Fibroblast of skin of left biceps (primary cell): Measurements from ENCODE around the gene HNRNPA1.
"Not testable (repeated sequence)": the region's sequence is repeated elsewhere in the genome, so short reads cannot be mapped to it uniquely, and the experiment has no call there.

Experiments used
- DNase-seq, 2 experiments: peaks; one replicate each; pipeline ENCODE4 v3.0.0-alpha.2; 2013; ENCODE audit warnings: low read depth in 2 of 2

The HNRNPA1 gene

DNA sequence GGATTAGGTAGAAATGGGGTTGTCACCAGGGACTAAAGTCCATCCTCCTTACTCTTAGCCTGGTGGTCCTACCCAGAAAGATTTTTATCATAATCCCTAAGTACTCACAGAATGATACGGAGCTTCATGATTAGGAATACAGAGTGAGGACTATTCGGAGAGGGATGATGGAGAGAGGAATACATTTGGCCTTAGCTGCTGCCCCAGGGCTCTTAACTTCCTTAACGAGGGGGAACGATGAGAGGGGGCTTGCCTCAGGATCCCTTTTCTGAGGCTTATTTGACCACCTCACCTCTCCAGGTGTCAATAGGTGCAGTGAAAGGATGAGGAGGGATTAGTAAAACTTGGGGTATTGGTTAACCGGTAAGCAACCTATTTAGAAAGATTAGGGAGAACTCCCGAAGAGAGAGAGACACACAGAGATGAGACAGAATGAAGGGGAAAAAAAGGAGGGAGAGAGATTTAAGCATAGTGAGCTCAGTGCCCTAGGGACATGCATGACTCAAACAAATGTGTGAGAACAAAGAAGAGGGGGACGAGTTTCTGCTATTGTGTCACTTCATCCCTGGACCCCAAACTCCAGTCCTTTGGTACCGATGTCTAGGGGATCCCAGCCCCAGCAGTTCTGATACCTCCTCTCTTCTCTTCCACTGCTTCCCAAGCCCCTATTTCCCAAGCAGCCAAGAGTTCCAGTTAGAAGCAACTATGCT, 19.1 kb downstream of the HNRNPA1 start:
- DNase-seq, result no peak

DNA sequence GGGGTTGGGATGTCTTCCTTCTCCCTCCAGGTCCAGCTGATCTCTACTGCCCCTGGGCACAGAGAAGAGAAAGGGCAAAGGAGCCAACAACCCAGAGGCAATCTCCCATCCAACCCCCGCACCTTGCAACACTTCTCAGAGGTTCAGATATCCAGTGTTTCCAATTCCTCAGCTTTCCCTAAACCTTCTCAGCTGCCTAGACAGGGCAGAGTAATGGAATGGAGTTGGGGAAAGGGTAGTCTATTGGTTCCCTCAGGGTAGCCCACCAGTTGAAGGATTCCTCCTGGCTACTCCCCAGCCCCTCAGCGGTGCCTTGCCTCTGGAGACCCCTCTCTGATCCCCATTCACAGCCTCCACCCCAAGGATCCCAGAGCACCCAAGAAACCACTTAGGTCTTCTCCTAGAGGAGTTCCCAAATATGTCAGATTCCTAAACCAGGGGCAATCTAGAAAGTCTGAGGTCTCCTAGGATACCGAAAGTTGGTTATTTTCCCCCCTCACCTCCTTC, 19.8 kb downstream of the HNRNPA1 start:
- no peak for DNase-seq

DNA sequence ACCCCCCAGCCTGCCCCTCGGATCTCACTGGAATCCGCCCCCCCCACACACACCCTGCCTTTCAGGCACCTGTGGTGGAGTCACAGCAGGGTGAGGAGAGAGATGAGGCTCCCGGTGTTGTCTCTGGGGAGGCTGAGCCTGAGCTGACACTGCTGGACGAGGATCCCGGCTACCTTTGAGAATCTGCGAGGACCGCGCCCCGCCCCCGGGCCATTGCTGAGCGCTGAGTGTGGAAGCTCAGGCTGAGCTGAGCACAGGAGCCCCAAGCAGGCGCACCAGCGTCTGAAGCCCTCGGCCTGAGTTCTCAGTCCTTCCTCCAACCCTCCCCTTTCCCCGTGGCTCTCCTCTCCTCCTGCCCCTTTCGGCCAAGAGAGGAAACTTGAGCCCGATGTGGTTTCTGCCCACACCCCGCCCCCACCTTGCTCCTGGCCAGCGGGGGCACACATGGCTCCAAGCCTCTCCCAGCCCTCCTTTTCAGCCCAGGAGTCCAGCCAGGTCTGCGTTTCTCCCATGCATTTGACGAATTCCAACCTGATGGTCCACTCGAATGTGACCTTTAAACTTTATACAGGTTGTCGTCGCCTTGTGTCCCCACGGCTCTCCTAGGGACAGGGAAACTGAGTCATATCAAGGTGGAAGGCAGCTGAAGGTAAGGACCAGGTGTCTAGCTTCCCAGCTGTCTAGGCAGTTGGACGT, 20.4 kb downstream of the HNRNPA1 start, which contains the start of gene NFE2:
TSS of gene NFE2 (minus strand) at position 284 of the 696 bp plus-strand sequence. CDS start 5,767 bp downstream, outside the sequence.
- no peak for DNase-seq

DNA sequence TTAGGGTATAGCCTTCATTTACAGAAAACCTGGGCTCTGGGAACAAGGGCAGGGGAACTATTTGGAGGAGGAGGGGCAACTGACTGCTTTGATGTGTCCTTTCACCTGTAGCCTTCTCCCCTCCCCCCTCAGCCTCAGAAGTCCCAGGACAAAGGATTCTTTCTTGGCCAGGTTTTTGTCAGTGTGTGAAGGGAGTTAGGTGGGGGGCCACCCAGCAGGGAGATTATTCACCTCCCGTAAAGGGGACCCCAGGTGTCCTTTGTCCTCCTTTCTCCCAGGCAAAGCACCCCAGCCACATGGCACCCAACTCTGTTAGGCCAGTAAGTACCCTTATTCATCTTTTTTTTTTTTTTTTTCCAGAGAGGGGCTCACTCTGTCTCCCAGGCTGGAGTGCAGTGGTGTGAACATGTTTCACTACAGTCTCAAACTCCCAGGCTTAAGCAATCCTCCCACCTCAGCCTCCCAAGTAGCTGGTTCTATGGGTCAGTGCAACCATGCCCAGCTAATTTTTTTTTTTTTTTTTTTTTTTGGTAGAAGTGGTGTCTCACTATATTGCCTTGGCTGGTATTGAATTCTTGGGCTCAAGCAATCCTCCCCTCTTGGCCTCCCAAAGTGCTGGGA, 21.0 kb downstream of the HNRNPA1 start:
- no peak for DNase-seq

DNA sequence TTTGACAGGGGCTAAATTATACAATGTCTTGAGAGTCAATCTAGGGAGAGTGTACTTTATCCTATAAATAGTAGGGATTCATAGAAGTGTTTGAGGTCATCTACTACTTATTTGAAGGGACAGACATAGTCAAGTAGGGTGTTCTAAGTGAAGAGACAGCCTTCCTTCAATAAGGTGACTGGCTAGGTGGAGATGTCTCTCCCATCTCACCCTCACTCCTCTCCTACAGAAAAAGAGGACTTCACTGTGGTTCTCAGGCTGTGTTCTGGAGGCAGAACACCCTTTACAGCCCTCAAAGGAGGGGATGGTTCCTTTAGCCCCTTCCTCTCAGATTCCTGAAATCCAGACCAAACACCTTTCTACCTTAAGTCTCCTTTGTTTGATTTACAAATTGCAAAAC, 23.1 kb downstream of the HNRNPA1 start:
- DNase-seq, result no peak

DNA sequence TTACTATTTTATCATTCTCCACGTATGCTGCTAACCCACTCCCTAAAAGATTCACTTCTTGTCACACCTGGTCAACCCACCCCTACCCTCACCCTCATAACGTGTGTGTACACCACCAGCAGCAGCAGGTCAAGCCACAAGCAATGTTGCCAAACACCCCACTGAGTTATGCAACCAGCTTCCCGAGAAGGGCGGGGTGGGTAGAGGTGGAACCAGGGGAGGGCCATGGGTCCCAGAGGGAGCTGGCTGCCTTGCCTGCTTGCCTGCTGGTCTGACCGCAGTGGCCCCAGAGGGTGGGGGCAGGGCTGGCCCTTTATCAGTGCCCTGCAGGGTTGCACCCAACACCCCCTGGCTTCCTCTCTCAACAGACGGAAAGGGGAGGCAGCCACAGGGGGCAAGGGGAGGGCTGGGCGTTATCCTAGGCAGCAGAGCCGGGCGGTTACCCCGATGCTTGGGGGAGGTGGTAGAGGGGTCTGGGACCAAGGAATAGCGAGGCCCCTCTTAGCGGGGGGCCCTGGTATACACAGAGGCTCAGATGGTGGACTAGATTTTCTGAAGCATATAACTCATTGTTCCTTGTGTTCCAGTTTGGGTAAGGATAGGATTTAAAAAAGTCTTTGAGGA, 23.8 kb downstream of the HNRNPA1 start:
- DNase-seq, result no peak

DNA sequence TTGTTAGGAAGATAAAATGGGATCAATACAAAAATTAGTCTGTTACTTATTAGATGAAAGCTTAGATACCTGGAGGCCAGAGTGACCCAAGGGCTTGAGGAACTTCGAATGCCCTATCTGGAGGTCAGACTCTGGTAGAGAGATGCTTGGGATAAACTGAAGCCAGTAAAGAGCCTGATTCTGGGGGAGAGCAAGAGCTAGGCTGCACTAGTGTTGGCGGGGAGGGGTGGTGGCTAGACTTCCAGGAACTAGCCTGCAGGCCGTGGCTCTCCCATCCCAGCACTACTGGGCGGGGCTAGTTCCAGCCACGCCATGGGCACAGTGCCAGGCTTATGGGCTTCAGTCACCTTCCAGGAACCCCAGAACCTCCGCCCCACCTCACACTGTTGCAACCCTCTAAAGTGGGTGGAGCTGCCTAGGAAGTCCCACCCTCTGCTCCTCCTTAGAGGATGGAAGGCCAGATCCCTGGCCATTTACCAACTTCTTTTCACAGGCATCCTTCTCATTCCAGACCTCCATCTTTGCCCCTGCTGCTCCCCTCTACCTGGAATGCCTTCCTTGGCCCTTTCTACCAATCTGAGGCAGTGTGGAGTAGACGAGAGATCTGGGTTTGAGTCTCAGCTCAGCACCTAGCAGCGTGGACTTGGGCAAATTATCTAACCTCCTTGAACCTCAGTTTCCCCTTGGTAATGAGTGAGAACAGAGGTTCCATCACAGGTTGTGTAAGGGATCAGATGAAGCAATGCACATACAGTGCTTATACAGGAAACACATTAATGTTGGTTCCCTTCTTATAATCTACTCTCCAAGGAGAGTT, 26.6 kb downstream of the HNRNPA1 start:
- no peak for DNase-seq

DNA sequence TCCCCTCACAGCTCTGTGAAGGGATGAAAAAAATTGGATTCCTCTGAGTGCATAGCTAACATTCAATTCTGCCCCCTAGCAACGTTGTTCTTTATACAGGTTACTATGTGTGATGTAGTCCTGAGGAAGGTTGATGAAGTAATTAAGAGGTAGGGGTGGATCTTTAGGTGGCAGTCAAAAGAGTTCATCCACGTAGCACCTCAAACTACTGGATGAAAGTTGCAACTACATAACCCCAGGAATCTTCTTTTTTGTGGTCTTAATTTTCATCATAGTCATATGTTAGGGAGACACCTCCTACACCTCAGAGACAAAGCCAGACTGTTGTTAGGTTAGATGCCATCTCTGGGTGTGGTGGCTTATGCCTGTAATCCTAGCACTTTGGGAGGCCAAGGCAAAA, 30.5 kb downstream of the HNRNPA1 start:
- no peak for DNase-seq

DNA sequence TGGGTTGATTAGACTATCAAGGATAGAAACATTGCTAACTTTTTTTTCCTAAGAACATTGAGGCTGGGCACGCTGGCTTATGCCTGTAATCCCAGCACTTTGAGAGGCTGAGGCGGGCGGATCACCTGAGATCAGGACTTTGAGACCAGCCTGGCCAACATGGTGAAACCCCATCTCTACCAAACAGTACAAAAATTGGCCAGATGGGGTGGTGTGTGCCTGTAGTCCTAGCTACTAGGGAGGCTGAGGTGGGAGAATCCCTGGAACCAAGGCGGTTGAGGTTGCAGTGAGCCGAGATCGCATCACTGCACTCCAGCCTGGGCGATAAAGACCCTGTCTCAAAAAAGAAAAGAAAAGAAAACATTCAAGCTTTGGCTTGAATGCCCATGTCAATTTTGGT, 31.8 kb downstream of the HNRNPA1 start:
- not testable (repeated sequence) for DNase-seq

DNA sequence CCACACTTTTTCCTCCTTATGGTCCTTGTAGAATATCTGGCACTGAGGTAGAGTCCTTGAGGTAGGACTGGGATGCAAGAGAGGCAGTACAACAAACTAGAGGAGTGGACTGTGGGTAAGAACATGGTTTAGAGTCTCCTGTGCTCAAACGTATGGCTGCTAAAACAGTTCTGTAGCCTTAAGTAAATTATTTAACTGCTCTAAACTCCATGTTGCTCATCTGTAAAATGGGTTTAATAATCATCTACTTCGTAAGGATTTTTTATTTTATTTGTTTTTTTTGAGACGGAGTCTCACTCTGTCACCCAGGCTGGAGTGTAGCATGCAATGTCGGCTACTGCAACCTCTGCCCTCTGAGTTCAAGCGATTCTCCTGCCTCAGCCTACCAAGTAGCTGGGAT, 40.8 kb downstream of the HNRNPA1 start:
- DNase-seq, result no peak

DNA sequence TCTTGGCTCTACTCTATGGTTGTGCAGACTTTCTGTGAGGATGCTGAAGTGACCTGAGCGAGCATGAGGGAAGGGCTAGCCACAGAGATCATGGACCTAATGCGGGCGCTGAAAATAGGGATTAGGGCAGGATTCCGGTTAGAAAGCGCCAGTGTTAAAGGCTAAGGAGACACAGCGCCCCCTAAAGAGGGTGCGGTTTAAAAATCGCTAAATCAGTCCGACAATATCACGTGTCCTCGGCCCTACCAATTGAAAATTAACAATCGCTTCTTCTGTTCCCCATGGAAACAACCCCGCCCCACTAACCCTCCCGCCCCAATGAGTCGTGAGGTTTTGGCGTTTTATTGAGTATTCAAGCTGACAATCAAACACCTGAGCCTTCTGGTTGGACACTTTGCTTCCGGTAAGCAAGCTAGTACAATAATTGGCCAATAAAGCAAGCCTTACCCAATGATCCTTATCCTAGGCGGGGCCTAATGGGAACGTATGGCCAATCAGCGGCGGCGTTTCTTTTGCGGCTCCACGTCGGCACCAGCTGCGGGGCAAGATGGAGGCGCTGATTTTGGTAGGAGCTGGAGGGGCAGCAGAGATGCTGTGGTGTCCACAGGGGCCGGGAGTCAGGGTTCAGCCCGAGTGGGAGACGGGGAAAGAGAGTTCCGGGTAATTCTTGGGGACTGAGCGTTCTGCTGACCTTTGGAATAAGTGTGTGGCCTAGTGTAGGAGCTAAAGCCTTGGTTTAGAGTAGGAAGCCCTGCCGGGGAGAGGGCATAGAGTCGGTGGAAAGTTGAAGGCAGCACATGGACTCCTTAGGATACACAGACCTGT, 44.3 kb downstream of the HNRNPA1 start, which contains the start of gene COPZ1:
TSS of gene COPZ1 (plus strand) at position 515 of the 825 bp plus-strand sequence. CDS start at position 548, 33 bp downstream.
- DNase-seq, result peak; percentile 100

DNA sequence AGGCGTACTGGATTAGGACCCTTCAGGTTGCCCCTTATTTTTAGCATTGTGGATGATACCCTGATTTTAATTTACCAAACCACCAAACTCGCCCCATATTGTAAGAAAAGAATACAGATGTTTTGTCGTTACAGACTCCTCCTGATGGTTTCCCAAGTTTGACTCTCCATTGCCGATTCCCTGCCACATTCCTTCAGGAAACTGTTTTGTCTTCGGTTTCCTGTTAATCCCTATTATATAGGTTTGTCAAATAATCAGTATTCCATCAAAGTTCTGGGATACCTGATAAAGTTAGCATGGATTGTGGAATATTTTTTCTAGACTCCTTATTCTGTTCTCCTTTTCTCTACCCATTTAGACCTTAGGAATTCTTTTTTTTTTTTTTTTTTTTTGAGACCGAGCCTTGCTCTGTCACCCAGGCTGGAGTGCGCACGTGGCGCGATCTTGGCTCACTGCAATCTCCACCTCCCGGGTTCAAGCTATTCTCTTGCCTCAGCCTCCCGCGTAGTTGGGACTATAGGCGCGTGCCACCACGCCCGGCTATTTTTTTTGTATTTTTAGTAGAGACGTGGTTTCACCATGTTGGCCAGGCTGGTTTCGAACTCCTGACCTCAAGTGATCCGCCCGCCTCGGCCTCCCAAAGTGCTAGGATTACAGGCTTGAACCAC, 45.0 kb downstream of the HNRNPA1 start:
- not testable (repeated sequence) for DNase-seq

DNA sequence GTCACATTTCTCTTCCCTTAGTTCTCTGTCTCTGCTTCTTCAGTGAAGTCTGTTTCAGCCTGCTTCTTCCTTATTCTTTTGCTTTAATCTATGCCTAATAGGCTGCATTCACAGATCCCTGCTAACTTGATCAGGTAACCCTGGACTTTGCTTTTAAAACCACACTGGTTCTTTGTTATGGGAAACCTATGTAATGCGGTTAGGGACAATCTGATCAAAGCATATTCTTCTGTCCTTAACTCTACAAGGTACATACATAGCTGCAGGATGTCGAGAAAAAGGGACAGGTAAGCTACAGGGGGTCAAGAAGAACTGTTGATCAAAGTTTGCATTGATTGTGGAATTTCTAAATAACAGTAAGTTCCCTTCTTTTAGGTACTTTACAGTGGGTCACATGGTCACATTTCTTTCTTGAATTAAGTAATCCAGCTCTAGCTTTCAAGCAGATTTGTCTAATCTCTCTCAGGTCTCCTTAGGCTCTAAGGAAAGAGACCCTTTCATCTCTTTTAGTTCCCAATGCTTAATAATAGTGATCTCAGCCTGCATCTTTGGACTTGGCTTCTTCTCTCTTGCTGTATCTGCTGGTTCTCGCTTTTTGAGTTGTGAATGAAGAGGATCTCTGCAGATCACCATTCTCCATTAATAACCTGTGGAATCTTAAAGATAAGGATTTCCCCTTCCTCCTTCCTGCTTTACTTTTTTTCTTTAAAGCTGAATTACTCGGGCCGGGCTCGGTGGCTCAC, 48.2 kb downstream of the HNRNPA1 start:
- DNase-seq, result no peak

DNA sequence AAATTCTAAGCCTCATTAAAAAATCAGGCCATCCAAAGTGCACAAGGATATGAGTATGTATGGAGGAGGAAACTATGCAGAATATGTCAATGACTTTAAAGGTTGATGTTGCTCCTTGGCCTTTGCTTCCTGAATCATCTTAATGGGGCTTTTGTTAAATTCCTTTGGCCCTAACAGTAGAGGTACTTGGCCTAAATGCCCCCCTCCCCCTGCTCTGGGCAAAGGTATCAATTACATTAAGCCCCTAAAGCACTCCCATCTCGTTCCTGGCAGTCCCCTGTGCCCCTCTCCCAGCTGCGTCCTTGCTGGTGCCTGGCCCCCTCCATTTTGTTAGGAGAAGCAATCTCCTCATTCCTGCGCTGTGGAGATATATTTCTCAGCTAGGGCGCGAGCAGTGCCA, 49.2 kb downstream of the HNRNPA1 start:
- no peak for DNase-seq

DNA sequence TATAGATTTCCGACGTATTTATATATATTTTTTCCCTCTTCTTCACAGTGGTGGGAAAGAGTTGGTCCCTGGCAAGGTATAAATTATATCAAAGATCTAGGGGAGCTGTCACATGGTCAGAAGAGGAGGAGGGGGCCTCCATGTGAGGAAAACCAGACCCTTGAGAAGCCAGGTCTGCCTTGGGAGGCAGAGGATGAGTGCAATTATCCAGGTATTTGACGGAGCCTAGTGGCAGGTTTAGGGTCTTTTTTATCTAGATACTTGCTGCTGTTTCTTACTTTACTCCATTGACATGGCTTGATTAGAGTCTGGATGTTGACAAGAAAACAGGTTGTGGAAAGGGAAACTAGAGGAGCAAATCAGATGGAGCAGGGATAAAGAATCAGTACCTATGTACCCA, 49.9 kb downstream of the HNRNPA1 start:
- no peak for DNase-seq

DNA sequence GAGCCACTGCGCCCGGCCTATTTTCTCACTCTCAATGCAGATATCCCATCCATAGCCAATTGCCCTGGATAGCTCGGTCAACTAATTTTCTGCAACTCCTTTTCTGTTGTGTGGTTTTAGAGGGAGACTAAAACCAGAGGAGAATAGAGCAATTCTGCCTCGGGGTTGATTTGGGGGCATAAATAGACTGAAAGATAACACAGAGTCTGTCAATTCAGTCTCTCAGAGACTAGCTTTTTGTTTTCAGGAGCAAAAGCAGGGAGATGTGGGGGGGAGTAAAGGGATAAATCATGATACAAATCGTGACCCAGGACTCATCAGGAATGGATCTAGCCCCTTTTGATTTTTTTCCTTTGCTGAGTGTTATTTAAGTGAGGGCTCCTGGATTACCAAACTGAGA, 50.9 kb downstream of the HNRNPA1 start:
- no peak for DNase-seq

DNA sequence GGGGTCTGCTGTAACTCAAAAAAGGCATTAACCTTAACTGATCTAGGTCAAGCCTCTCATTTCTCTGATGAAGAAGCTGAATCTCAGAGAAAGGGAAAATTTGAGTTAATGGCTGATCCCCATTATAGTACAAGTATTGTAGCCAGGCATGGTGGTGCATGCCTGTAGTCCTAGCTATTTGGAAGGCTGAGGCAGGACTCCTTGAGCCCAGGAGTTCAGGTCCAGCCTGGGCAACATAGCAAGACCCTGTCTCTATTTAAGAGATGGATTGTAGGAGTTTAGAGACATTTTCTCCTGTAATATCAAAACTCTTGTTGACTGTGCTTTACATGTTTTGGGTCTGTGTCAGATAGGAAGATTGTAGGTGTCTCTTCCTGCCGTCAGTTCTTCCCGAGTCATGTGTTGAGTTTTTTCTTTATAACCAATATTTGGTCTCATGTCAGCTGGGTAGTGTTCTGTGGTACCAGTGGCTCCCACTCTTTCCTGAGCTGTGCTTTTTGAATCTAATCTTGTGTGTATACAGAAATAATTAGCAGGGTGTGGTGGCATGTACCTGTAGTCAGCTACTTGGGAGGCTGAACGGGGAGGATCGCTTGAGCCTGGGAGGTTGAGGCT, 53.0 kb downstream of the HNRNPA1 start:
- DNase-seq, result no peak
